CD14-positive monocyte (primary cell): ENCODE results near the gene TANC1. TPM values are rescaled to one million over a fixed set of nuclear protein-coding genes. Genes with fewer than 3 reads are reported as not detected.

ENCODE experiments used
- DNase-seq, 3 donors: peaks; one replicate each; pipeline ENCODE4 v3.0.0-alpha.2; 2011 to 2022
- H2AFZ ChIP-seq: 2 replicates; pipeline ENCODE4 v1.6.0; 2012; ENCODE audit warnings: mild to moderate bottlenecking, low read depth, low read length, inconsistent platforms; ENCODE audit not compliant: insufficient read depth, poor library complexity, severe bottlenecking
- H3K27ac ChIP-seq, 2 donors: 1 replicate in 1 of 2; 2 replicates in 1 of 2; pipeline ENCODE4 v1.5.1; 2012 to 2013; ENCODE audit warnings: low read length in 2 of 2, control low read depth in 1 of 2, inconsistent platforms in 1 of 2, low read depth in 1 of 2, mild to moderate bottlenecking in 1 of 2
- H3K27me3 ChIP-seq, 2 donors: one replicate each; pipeline versions ENCODE4 v1.6.0 to v1.6.1; 2011 to 2013; ENCODE audit warnings: low read length in 2 of 2; ENCODE audit not compliant: control insufficient read depth in 2 of 2, insufficient read depth in 2 of 2
- H3K36me3 ChIP-seq, 2 donors: replicated peaks in 1 of 2; 1 replicate in 1 of 2; 2 replicates in 1 of 2; pipeline versions ENCODE4 v1.5.1 to v1.6.1; 2012 to 2013; ENCODE audit warnings: low read length in 2 of 2, control low read depth in 1 of 2, inconsistent platforms in 1 of 2, mild to moderate bottlenecking in 1 of 2; ENCODE audit not compliant: insufficient read depth in 2 of 2, control insufficient read depth in 1 of 2
- H3K4me1 ChIP-seq, 2 donors: 1 replicate in 1 of 2; 2 replicates in 1 of 2; pipeline versions ENCODE4 v1.5.1 to v1.6.1; 2012 to 2013; ENCODE audit warnings: low read length in 2 of 2, control low read depth in 1 of 2, inconsistent platforms in 1 of 2, mild to moderate bottlenecking in 1 of 2, moderate library complexity in 1 of 2; ENCODE audit not compliant: insufficient read depth in 2 of 2, control insufficient read depth in 1 of 2
- H3K4me2 ChIP-seq: replicated peaks from 2 replicates; pipeline ENCODE3; 2012; ENCODE audit warnings: low read length, moderate library complexity, mild to moderate bottlenecking; ENCODE audit not compliant: poor library complexity, severe bottlenecking; ENCODE audit errors: extremely low read depth
- H3K4me3 ChIP-seq, 3 experiments: fragments of 200-600 bp in 1 of 3; sonication (generic) in 1 of 3; replicated peaks in 1 of 3; 1 replicate in 2 of 3; 2 replicates in 1 of 3; pipeline ENCODE4 v1.5.1; 2011 to 2013; ENCODE audit warnings: low read length in 3 of 3, mild to moderate bottlenecking in 3 of 3, control low read depth in 2 of 3, low read depth in 2 of 3, inconsistent platforms in 1 of 3, moderate library complexity in 1 of 3
- H3K79me2 ChIP-seq: 2 replicates; pipeline ENCODE4 v1.6.0; 2012; ENCODE audit warnings: mild to moderate bottlenecking, control low read depth, inconsistent platforms, low read length, moderate library complexity; ENCODE audit not compliant: insufficient read depth
- H3K9ac ChIP-seq: 2 replicates; pipeline ENCODE4 v1.6.0; 2017; ENCODE audit warnings: low read length, mild to moderate bottlenecking; ENCODE audit not compliant: insufficient read depth, poor library complexity, severe bottlenecking
- H3K9me3 ChIP-seq, 2 donors: replicated peaks in 1 of 2; 1 replicate in 1 of 2; 2 replicates in 1 of 2; pipeline versions ENCODE4 v1.5.1 to v1.6.1; 2012 to 2013; ENCODE audit warnings: low read length in 2 of 2, control low read depth in 1 of 2; ENCODE audit not compliant: control insufficient read depth in 1 of 2, insufficient read depth in 1 of 2
- H4K20me1 ChIP-seq: 2 replicates; pipeline ENCODE4 v1.6.0; 2012; ENCODE audit warnings: mild to moderate bottlenecking, low read length, control low read depth, moderate library complexity; ENCODE audit not compliant: insufficient read depth
- H3K27ac Mint-ChIP-seq, 7 donors: one replicate each; pipeline ENCODE4 v1.8.0; 2020; ENCODE audit warnings: mild to moderate bottlenecking in 7 of 7, mixed read lengths in 7 of 7, moderate library complexity in 6 of 7, inconsistent platforms in 2 of 7
- H3K27me3 Mint-ChIP-seq, 3 donors: one replicate each; pipeline ENCODE4 v1.8.0; 2021 to 2022; ENCODE audit warnings: low read depth in 3 of 3, mild to moderate bottlenecking in 3 of 3, mixed read lengths in 3 of 3, moderate library complexity in 3 of 3, inconsistent platforms in 1 of 3
- H3K36me3 Mint-ChIP-seq, 2 donors: one replicate each; pipeline ENCODE4 v1.8.0; 2020; ENCODE audit warnings: mixed read lengths in 2 of 2, inconsistent platforms in 1 of 2, mild to moderate bottlenecking in 1 of 2
- H3K4me1 Mint-ChIP-seq: one replicate; pipeline ENCODE4 v1.8.0; 2020; ENCODE audit warnings: mild to moderate bottlenecking, mixed read lengths
- H3K4me3 Mint-ChIP-seq, 2 donors: one replicate each; pipeline ENCODE4 v1.8.0; 2020; ENCODE audit warnings: mild to moderate bottlenecking in 2 of 2, mixed read lengths in 2 of 2, moderate library complexity in 1 of 2
- H3K9me3 Mint-ChIP-seq, 7 donors: one replicate each; pipeline ENCODE4 v1.8.0; 2020 to 2022; ENCODE audit warnings: mixed read lengths in 7 of 7, mild to moderate bottlenecking in 6 of 7, moderate library complexity in 6 of 7, inconsistent platforms in 2 of 7
- WGBS: methylation state at CpG from one replicate; pipeline ENCODE4 v1.1.5; 2013; ENCODE audit warnings: missing lambda C conversion rate; ENCODE audit not compliant: insufficient coverage; 5-methylcytosine and 5-hydroxymethylcytosine counted together
- intact Hi-C, 2 donors: fragments of 100-400 bp; cut with micrococcal nuclease; formaldehyde crosslinking; loops; one replicate each; pipeline versions ENCODE4 v1.15.0 to v1.15.1; 2023
- polyA plus RNA-seq, 3 donors: library from polyadenylated mRNA; depleted of rRNA in 1 of 3; unstranded in 2 of 3; stranded (reverse) in 1 of 3; fragments of 300-500 nt in 2 of 3; fragments of >200 nt in 1 of 3; fragmentation: Illumina TruSeq in 2 of 3; gene quantifications; 1 replicate in 2 of 3; 2 replicates in 1 of 3; pipeline ENCODE4 v1.2.3, GENCODE V29; 2012 to 2021
- TF ChIP-seq, protein P1 (sequence below): fragments of 200-600 bp; IDR thresholded peaks from one replicate; pipeline ENCODE4 v1.8.0; 2022; ENCODE audit warnings: antibody characterized with exemption, mild to moderate bottlenecking

The TANC1 gene
- polyA plus RNA-seq, 3 donors, result 0.04 TPM; not detected in 2

DNA sequence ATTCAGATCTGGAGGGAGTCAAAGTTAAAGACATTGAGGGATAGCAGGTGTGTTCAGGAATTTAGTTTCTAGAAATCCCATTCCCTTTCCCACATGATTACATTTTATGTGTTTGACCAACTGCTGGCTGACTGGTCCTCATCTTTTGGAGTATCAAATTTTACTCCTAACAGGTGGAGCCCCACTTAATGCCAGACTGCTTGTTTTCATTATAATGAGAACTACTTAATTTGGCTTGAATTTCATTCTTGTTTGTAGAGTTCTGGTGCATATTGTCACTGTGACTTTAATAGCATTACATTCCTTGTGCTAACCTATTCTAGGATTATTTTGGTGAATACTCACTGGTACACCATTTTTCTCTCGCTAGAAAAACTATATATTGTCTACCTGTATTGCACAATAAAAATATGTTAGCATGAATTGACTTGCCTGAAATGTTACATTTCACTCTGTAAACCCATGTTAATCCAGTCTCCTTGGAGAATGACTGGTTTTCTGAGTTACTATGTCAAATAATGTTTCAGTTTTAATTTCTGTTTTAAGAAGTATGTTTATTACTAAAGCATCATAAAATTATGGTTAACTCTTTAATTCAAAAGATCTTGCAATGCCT lies 98.2 kb downstream of the TANC1 start:
- H3K27ac Mint-ChIP-seq, result no peak overlapping the region
- TF ChIP-seq, protein P1, sequence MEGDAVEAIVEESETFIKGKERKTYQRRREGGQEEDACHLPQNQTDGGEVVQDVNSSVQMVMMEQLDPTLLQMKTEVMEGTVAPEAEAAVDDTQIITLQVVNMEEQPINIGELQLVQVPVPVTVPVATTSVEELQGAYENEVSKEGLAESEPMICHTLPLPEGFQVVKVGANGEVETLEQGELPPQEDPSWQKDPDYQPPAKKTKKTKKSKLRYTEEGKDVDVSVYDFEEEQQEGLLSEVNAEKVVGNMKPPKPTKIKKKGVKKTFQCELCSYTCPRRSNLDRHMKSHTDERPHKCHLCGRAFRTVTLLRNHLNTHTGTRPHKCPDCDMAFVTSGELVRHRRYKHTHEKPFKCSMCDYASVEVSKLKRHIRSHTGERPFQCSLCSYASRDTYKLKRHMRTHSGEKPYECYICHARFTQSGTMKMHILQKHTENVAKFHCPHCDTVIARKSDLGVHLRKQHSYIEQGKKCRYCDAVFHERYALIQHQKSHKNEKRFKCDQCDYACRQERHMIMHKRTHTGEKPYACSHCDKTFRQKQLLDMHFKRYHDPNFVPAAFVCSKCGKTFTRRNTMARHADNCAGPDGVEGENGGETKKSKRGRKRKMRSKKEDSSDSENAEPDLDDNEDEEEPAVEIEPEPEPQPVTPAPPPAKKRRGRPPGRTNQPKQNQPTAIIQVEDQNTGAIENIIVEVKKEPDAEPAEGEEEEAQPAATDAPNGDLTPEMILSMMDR, result no peak
- intact Hi-C loops, result no loop called here
- no peak overlapping the region for H3K4me3 Mint-ChIP-seq
- Histone ChIP-seq H4K20me1 (no peaks in the 10 kb centered on the region), H3K27ac (no peak overlapping the region), H3K79me2 (no peaks in the 10 kb centered on the region), H3K4me2 (no peak overlapping the region), H3K4me1 (no peaks in the 10 kb centered on the region), H2AFZ (no peak overlapping the region), H3K36me3 (no peaks in the 10 kb centered on the region), H3K4me3 (no peak overlapping the region), H3K9ac (no peak overlapping the region), H3K9me3 (no peaks in the 10 kb centered on the region), H3K27me3 (no peaks in the 10 kb centered on the region)
- no peaks in the 10 kb centered on the region for H3K4me1 Mint-ChIP-seq
- H3K36me3 Mint-ChIP-seq, result no peaks in the 10 kb centered on the region
- peaks cover 0 to 1% (median 0%) of the 10 kb centered on the region in 7 donors for H3K9me3 Mint-ChIP-seq
- no peaks in the 10 kb centered on the region for H3K27me3 Mint-ChIP-seq
- DNase-seq, result no peak
- WGBS, result no CpG with 5 or more reads among the region's 1 CpG

DNA sequence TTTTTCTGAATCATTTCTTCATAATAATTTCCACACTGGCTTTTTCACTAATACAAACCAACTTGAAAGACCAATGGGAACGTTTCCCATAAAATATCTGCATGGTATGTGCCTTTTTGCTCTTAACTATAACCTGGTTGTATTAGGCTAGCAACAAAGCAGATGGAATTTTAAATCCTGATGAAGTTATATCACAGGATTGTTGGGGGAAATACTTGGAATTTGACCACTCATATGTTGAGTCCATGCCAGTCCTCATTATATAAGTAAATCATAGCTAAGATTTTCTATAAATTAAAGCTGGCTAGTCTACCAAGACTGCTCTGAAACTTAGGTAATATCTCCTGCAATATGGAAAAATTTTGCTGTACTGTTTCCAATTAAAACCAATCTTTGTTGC lies 99.5 kb downstream of the TANC1 start:
- intact Hi-C loops, result no loop called here
- TF ChIP-seq, protein P1, result no peak
- no peaks in the 10 kb centered on the region for H4K20me1 ChIP-seq
- no peaks in the 10 kb centered on the region for H3K27me3 Mint-ChIP-seq
- H3K4me1 Mint-ChIP-seq, result no peaks in the 10 kb centered on the region
- H3K4me1 ChIP-seq, result no peaks in the 10 kb centered on the region
- H3K36me3 Mint-ChIP-seq, result no peaks in the 10 kb centered on the region
- H3K4me3 Mint-ChIP-seq, result no peak overlapping the region
- H3K27ac Mint-ChIP-seq, result no peak overlapping the region
- H3K27me3 ChIP-seq, result no peaks in the 10 kb centered on the region
- H3K36me3 ChIP-seq, result no peaks in the 10 kb centered on the region
- WGBS, result no CpG with 5 or more reads among the region's 1 CpG
- H3K4me3 ChIP-seq, result no peak overlapping the region
- no peak for DNase-seq
- H3K4me2 ChIP-seq, result no peak overlapping the region
- peaks cover 0 to 1% (median 0%) of the 10 kb centered on the region in 7 donors for H3K9me3 Mint-ChIP-seq
- no peak overlapping the region for H2AFZ ChIP-seq
- no peak overlapping the region for H3K9ac ChIP-seq
- no peaks in the 10 kb centered on the region for H3K79me2 ChIP-seq
- no peaks in the 10 kb centered on the region for H3K9me3 ChIP-seq
- H3K27ac ChIP-seq, result no peak overlapping the region
